Stimulated activated CD8-positive, alpha-beta memory T cell treated with anti-CD3 and anti-CD28 coated beads, Interleukin-15, amount 100 ng/mL, for 48 hours (primary cell): ENCODE results near the gene GALNS.
"Not testable (repeated sequence)": the region's sequence is repeated elsewhere in the genome, so short reads cannot be mapped to it uniquely, and the experiment has no call there.

Experiments used
- DNase-seq, 2 donors: peaks; one replicate each; pipeline ENCODE4 v3.0.0-alpha.2; 2020; ENCODE audit warnings: low read depth in 2 of 2

Gene GALNS

DNA sequence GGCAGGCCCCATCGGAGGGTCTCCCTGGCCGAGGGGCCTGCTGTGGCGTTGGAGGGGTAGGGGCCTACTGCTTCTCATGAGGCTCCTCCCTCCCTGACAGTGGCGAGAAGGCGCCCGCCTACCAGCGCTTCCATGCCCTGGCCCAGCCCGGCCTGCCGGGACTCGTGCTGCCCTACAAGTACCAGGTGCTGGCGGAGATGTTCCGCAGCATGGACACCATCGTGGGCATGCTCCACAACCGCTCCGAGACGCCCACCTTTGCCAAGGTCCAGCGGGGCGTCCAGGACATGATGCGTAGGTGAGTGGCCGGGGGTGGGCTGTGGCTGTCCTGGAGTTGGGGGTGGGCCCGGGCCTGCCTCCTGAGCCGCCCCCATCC is 51.4 kb downstream of the GALNS start:
- no peak for DNase-seq

DNA sequence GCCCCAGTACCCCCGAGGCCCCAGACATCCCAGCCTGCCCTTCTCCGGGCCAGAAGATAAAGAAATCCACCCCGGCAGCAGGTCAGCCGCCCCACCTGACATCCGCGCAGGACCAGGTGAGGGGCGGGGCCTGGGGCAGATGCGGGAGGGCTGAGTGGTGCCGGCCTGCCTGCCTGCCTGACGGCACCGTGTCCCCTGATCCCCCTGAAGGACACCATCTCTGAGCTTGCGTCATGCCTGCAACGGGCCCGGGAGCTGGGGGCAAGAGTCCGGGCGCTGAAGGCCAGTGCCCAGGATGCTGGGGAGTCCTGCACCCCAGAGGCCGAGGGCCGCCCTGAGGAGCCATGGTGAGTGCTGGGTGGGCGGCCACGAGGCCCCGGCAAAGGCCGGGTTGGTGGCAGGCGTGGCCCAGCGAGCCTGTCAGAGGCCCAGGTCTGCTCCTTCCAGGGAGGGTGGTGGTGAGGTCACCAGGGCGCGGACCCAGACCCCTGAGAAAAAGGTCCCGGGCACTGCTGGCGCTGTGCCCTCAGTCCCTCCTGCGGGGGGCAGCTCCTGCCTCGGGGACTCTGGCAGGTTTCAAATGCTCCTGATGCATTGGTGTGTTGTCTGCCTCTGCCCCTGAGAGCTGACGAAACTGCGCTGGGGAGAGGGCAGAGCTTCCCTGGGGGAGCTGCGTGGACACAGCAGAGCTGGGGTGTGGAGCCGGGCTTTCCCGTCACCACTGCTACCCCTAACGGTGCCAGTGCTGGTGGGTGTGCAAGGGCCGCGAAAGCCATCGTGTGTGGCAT is 52.0 kb downstream of the GALNS start:
- no peak for DNase-seq

DNA sequence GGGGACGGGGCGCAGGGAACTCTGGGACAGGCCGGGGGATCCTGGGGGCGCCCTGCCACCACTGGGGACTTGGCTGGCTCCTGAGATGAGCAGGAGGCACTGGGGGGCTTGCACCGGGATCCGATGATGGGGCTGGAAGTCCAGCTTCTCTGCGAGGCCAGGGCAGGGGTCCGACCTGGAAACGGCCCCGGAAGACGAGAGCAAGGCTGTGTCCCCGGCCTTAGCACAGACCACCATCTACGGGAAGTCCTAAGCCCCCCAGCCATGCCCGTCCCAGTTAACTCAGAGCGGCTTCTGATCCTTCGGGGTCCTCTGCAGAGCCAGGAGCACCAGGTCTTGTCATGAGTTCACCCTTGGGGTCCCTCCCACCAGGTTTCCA is 52.6 kb downstream of the GALNS start:
- DNase-seq, result no peak

DNA sequence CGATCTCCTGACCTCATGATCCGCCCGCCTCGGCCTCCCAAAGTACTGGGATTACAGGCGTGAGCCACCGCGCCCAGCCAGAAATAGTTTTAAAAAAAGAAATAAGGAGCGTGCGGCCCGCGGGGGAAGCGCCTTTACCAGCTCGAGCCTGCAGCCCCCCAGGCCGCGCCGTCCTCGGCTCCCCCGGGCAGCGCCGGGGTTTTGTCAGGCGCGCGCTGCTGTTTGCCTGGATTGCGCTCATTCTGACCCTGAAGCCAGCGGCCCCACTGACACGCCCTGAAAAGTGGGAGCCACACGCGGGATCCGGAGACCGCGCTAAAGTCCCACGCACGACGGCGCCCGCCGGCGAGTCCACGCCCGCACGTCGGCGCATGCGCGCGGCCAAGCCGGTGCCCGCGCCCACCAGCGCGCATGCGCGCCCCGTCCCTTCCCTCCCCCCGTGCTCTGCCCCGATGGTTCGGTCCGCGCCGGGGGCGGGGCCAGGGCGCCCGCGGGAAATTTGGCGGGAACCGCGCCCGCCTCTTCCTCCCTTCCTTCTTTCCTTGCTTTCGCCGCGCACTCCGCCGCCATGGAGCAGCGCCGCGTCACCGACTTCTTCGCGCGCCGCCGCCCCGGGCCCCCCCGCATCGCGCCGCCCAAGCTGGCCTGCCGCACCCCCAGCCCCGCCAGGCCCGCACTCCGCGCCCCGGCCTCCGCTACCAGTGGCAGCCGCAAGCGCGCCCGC is 53.3 kb downstream of the GALNS start, which contains the start of gene CDT1:
Gene CDT1, plus strand, starts transcription at position 526 of the 724 bp plus-strand sequence. Its CDS starts 43 bp downstream, at position 569.
- peak; percentile 76 to 82 for DNase-seq

DNA sequence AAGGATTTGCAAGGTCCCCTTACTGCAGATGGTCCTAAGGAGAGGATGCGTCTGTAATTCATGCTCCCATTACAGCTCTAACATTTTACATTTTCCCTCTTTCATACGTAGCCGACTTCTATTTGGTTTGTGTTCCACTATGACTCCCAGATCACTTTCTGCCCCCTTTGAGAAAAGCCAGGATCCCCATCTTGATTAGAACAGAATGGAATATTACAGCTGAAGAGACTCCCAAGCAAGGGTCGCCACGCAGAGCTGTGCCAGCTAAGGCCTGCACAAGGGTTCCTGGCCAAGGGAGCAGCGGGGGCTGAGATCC is 56.5 kb downstream of the GALNS start:
- no peak for DNase-seq

DNA sequence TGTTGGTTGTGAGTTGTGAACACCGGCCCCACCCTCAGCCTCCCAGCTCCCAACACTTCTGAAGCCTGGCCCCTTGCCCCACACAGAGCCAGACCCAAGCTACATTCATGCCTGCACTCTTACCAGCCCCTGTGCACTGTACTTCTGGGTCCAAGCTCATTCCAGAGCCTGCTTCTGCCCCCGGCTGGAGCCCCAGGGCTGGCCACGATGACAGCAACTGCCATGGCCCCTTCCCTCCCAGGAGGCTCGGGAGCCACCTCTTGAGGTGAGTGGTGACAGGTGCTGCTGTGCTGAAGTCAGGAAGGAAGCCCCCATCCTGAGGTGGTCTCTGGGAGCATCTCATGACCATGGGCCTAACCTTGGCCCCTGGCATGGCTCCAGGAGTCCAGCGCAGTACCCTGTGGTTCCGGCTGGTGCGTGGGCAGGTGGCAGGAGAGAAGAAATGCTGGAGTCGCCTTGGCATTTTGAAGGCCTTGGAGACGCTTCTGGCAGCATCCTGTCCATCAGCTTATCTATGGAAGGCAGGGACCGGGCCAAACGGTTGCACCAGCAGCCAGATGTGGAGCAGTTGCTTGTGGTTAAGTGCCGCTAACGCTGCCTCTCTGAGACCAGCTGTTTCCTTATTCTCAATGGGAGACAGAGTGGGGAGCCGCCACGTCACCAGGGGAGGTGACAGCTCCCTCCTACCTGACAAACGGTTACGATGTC is 57.0 kb downstream of the GALNS start:
- no peak for DNase-seq

DNA sequence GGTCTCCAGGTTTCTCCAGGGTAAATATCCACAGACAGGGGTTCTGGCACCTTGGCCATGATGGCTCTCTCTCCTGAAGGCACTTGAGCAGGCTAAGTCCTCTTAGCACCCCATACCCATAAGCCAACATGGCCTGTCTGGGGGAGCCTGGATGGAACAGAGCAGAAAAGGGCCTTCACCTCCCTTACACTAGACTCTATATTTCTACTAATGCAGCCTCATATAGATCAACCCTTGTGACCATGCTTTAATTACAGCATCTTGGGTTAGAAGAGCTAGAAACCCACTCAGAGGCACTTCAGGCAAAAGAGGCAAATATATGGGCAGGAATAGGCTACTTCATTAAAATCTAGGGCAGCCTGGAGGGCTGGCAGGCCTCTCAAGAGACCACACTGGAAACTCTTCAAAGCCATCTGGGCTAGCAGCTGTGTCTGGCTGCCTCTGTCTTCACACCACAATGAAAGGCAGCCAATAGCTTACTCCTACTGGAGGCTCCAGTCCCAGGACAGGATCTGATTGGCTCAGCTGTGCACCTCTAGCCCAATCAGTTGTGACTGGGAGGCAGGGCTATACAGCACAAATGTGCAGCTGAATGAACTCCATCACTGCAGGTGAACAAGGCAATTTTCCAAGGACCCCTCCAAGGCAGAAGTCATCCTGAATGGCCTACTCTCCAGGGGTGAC is 57.8 kb downstream of the GALNS start:
- no peak for DNase-seq

DNA sequence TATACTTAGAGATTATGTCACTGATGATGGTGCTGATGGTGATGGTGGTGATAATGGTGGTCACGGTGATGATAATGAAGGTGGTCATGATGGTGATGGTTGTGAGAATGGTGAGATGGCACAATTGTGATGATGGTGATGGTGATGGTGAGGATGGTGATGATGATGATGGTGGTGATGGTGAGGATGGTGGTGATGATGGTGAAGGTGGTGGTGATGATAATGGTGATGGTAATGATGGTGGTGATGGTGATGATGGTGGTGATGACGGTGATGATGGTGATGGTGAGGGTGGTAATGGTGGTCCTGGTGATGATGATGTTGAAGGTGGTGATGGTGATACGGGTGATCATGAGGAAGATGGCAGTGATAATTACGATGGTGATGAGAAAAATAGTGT is 58.7 kb downstream of the GALNS start:
- no peak for DNase-seq

DNA sequence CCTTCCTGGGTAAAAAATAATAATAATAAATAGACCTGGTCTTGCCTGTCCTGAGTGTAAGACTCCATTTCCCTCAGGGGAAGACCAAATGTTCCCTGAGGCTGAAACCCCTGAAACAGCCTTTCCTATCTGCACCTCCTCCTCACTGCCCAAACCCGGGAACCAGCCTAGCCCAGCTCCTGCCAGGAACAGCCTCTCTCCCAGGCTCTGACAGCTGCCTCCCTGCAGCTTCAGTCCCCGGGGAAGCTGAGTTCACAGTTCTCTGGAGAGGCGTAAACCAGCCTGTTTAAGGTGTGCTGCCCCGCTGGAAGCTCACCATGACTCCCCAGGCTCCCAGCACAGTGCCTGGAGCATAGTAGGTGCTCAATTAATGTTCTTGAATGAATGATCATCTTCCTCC is 60.5 kb downstream of the GALNS start:
- DNase-seq, result no peak

DNA sequence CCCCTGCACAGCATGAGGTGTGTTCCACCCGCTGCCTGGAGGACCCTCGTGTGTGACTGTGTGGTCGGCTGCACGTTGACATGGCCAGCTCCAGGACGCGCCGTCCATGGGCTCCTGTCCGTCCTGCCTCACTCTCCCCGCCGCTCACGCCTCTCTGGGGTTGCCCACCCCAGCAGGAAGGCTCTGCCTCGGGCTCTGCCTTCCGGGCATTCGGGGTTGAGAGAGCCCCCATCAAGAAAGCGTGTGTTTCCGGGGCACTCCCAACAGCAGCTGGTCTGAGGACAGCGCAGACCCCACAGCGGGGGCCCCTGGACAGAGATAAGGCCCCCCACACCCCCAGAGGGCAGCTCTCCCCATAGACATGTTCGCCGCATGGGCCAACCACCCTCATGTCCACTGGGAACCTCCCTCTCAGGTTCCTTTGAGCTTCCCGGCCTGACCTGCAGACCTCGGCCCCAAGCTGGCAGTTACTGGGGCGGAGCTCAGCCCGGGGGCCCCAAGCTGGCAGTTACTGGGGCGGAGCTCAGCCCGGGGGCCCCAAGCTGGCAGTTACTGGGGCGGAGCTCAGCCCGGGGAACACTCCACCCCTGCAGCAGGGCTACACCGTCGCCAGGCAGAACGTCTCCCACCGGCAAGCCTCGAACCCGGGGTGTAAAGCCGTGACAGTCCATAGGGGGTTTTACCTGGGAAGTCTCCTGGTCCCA is 63.3 kb downstream of the GALNS start:
- DNase-seq, result no peak

DNA sequence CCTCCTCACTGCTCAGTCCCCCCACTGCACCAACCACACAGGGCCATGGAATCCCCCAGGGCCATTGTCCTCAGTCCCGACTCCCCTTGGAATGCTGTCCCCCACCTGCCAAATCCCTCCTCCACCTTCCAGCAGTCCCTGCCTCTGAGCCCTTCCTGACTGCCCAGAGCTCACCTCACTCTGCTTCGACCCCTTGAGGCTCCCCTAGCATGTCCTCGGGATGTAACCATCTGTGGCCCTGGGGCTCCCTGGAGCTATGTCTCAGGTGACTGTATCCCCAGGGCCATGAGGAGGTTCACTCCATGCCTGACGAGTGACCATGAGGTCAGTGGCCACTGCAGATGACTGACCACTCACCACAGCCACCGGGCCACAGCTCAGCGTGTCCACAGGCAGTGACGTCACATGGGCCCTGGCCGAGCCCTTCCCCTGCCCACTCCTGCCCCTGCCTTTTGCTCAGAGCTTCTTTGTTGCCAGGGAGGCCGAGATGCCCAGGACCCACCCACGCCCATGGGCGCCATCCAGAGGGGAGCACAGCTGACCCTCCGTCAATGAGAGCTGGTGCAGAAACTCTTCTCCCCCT is 64.0 kb downstream of the GALNS start:
- DNase-seq, result no peak

DNA sequence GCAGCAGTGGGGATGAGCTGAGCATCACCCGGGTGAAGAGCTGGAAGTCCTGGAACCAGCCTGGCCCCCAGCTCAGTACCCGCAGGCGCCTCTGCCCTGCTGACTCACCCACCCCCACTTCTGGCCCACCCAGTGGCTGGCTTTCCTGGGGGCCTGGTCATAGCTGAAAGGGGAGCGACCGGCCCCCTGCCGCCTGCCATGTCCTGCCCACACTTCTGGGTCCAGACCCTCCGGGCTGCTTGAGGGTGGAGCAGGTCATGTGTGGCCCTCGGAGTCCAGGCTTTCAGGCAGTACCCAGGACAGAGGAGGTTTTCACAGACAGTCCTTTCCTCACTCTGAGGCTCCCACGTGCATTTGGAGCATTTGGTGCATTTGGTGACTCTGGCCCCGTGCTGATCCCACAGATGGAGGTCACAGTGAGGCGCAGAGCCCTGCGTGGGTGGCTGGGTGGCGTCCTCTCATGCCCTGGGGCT is 64.6 kb downstream of the GALNS start:
- no peak for DNase-seq

DNA sequence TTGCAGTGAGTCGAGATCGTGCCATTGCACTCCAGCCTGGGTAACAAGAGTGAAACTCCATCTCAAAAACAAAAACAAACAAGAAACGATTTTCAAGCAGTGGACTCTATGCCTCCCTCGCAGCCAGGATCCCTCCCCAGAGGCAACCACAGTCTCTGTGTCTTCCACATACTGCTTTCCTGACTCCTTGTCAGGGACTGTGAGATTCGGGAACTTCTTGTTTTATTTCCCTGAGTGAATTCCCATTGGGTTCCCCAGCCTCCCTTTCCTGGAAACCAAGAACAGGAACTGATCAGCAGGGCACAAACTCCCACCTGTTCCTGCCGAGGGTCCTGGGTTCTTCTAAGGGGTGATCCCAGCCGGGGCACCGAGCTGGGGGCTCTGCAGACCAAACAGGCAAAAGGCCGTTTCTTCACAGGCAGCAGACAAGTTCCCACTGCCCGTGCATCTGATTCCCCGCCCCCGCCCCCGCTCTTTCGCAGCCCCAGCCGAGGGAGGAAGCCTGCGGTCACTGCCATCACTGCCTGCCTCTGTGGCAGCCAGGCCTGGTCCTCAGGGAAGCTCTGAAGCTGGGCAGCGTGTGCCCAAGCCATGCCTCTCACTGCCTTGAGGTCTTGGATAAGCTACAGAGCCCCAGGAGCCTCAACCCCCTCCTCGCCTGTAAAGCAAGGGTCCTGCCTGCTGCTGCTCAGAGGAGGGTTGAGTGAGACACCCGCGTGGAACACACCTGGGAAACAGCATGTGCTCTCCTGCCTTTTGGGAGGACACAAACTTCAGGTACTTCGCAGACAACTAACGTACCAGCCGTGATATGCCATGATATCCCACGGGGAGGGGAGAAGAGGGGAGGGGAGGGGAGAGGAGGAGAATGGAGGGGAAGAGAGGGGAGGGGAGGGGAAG is 66.2 kb downstream of the GALNS start:
- DNase-seq, result peak in 1 of 2 donors; percentile 66

DNA sequence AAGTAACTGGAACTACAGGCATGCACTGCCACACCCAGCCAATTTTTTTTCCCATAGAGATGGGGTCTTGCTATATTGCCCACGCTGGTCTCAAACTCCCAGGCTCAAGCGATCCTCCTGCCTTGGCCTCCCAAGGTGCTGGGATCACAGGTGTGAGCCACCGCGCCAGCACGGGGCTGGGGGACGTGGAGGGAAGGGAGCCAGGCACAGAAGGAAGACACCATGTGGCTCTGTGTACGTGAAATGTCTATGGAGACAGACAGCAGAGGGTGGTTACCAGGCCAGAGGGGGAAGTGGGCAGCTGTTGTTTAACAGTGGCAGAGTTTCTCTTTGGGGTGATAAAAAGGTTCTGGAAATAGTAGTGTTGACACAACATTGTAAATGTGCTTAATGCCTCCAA is 67.2 kb downstream of the GALNS start:
- no peak for DNase-seq

DNA sequence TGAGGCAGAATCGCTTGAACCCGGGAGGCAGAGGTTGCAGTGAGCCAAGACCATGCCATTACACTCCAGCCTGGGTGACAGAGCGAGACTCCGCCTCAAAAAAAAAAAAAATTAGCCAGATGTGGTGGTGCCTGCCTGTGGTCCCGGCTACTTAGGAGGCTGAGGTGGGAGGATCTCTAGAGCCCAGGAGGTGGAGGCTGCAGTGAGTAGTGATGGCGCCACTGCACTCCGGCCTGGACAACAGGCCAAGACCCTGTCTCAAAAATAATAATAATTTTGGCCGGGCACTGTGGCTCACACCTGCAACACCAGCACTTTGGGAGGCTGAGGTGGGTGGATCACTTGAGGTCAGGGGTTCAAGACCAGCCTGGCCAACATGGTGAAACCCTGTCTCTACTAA is 68.0 kb downstream of the GALNS start:
- not testable (repeated sequence) for DNase-seq

DNA sequence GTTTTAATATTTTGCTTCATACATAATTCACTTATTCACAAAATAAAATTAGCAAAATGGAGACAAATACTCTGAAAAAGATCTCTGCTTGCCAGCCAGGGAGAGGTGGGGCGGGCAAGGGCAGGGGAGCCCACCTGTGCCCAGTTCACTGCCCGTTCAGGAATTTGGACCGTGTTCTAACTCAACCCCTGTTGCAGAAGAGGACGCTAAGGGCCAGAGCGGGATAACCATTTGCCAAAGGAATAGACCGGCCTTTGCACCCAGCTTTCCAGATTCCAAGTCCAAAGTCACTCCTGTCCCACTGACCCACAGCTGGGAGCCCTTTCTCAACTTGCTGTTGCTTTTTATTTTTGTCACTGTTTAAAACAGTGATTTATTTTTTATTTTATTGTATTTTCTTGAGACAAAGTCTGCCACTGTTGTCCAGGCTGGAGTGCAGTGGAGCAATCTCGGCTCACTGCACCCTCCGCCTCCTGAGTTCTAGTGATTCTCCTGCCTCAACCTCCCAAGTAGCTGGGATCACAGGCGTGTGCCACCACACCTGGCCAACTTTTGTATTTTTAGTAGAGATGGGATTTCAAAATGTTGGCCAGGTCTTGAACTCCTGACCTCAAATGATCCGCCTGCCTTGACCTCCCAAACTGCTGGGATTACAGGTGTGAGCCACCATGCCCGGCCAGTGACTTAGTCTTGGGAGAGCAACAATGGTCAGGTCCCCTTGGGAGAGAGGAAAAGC is 69.0 kb downstream of the GALNS start:
- no peak for DNase-seq

DNA sequence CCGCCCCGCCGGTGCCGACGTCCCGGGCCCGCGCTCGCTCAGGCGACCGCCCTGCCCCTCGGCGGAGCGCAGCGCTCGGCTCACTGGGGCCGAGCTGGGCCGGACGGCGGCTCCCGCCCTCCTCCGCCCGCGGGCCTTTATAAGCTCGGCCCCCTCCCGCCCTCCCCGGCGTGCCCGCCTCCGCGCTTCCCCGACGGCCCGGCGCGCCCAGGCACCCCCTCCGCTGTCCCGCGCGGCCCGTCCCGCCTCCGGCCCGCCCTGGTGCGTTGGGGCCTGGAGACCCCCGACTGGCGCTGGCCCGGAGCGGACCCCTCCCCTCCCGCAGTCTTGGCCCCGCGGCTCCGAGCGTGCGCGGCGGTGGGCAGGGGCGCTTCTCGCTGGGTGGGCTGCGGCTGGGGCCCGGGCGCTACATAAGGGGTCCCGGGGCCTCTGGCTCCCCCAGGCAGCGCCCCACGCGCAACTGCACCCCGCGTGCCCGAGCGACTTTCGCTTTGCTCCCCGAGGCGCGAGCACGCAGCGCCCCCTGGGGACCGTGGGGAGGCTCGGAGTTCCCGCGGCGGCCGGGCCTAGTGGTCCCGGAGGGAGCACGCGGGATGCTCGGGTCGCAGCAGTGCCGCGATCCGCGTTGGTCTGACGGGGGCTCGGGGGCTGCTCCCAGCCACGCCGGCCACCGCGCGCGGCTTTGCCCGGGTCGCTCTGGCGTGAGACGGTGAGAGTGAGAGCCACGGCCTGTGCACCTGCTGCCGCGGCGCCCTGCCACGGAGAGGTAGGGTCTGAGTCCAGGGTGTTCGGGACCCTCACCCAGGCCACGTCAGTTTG is 71.4 kb downstream of the GALNS start, which contains the start of gene PIEZO1:
Gene PIEZO1, minus strand, starts transcription at position 115 of the 819 bp plus-strand sequence. CDS start 256 bp downstream, outside the sequence.
- peak in 1 of 2 donors; percentile 64 for DNase-seq

DNA sequence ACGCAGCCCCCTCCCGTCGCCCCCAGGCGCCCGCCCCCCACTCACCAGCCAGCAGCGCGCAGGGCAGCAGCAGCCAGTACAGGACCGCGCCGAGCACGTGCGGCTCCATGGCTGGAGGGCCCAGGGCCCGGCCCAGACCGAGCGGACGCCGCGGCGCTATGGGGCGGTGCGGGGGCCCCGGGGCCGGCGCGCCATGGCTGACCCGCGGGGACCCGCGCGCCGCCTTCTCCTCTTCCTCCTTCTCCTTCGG is 72.0 kb downstream of the GALNS start:
- no peak for DNase-seq
